ENCODE results near the gene TMEM132C.

Gene TMEM132C

DNA sequence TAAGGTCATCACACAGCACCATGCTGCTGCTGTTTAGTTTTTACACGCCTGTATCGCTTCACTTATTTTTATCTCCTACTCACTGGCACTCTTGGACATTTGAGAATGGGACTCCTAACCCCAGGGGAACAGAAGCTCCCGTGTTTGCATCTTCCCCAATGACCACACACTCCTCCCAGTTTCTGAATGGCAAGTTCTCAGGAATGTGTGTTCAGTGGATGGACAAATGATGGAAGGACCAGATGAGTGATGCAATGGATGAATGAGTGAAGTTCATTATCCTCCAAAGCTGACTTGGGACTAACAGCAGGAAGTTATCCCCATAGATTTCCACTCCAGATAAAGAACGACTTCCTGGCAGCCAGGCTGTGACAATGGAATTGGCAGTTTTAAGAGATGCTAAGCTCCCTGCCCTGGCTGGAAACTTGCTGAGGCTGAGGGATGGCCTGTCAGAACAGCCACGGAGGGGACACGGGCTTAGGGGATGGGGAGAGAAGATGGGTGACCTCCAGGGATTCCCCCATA, 325.3 kb downstream of the TMEM132C start (continued):
- TF ChIP-seq ZNF366 (tag by site-specific recombination; conservative IDR thresholded peaks at IDR 0.05) (no peak), ZNF169 (tag by site-specific recombination; IDR thresholded peaks at IDR 0.05) (no peak), PRDM1 (tag by site-specific recombination; IDR thresholded peaks at IDR 0.05) (no peak), ZSCAN30 (tag by site-specific recombination; IDR thresholded peaks at IDR 0.05) (no peak)
- TF ChIP-seq, protein P1, sequence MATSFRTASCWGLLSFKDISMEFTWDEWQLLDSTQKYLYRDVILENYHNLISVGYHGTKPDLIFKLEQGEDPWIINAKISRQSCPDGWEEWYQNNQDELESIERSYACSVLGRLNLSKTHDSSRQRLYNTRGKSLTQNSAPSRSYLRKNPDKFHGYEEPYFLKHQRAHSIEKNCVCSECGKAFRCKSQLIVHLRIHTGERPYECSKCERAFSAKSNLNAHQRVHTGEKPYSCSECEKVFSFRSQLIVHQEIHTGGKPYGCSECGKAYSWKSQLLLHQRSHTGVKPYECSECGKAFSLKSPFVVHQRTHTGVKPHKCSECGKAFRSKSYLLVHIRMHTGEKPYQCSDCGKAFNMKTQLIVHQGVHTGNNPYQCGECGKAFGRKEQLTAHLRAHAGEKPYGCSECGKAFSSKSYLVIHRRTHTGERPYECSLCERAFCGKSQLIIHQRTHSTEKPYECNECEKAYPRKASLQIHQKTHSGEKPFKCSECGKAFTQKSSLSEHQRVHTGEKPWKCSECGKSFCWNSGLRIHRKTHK (tag by site-specific recombination; IDR thresholded peaks at IDR 0.05) = no peak

- TF ChIP-seq ZNF830 (tag by site-specific recombination; IDR thresholded peaks at IDR 0.05; ENCODE audit: low read depth) (no peak), ZNF366 (tag by site-specific recombination; conservative IDR thresholded peaks at IDR 0.05) (no peak), YY1 (tag by site-specific recombination; IDR thresholded peaks at IDR 0.05) (no peak), ZNF350 (tag by site-specific recombination; IDR thresholded peaks at IDR 0.05) (no peak), OSR2 (tag by site-specific recombination; IDR thresholded peaks at IDR 0.05) (no peak), ZNF843 (tag by site-specific recombination; IDR thresholded peaks at IDR 0.05) (no peak), ZNF223 (tag by site-specific recombination; IDR thresholded peaks at IDR 0.05) (no peak), CTCF (tag by site-specific recombination; IDR thresholded peaks at IDR 0.05) (no peak), ZNF629 (tag by site-specific recombination; IDR thresholded peaks at IDR 0.05) (no peak), ZNF416 (tag by site-specific recombination; IDR thresholded peaks at IDR 0.05) (no peak)
- H3K36me3 ChIP-seq (ENCODE audit: control insufficient read depth in 2 of 2, insufficient read depth in 1 of 2, low read length in 2 of 2) = no peaks in the 10 kb centered on the region
- H3K4me3 ChIP-seq (ENCODE audit: low read depth, low read length) = no peak overlapping the region
- ChIA-PET POLR2A (no interaction called here), CTCF (no interaction called here)
- H3K9me3 ChIP-seq (ENCODE audit: control insufficient read depth, insufficient read depth, low read depth, low read length) = no peaks in the 10 kb centered on the region
- H3K4me1 ChIP-seq (ENCODE audit: control insufficient read depth, insufficient read depth, low read length) = no peaks in the 10 kb centered on the region
- H3K27ac ChIP-seq (ENCODE audit: extremely low read depth, low read depth, low read length) = no peak overlapping the region
These were observed 327.6 kb downstream of the TMEM132C start for GRCh38 chr12:128594521-128594920.

GRCh38 chr12:128595609-128596008, 328.6 kb downstream of the TMEM132C start:
- no peaks in the 10 kb centered on the region for H3K36me3 ChIP-seq (ENCODE audit: control insufficient read depth in 2 of 2, insufficient read depth in 1 of 2, low read length in 2 of 2)
- no peak for TF ChIP-seq ZNF521 (tag by site-specific recombination; IDR thresholded peaks at IDR 0.05)
- TF ChIP-seq ZNF549 (tag by site-specific recombination; IDR thresholded peaks at IDR 0.05) = no peak
- TF ChIP-seq ZNF114 (tag by site-specific recombination; IDR thresholded peaks at IDR 0.05) = no peak
- no peak for TF ChIP-seq IKZF3 (tag by site-specific recombination; IDR thresholded peaks at IDR 0.05)
- no peak for TF ChIP-seq ZFP69B (tag by site-specific recombination; IDR thresholded peaks at IDR 0.05)
- TF ChIP-seq KLF1 (tag by site-specific recombination; IDR thresholded peaks at IDR 0.05) = no peak
- no peak for TF ChIP-seq ZNF157 (tag by site-specific recombination; IDR thresholded peaks at IDR 0.05)
- TF ChIP-seq SCRT2 (tag by site-specific recombination; IDR thresholded peaks at IDR 0.05) = no peak
- no peak for TF ChIP-seq CTCF (tag by site-specific recombination; IDR thresholded peaks at IDR 0.05)
- no peak for TF ChIP-seq ZNF747 (tag by site-specific recombination; IDR thresholded peaks at IDR 0.05)
- no peak overlapping the region for H3K4me3 ChIP-seq (ENCODE audit: low read depth, low read length)
- no peaks in the 10 kb centered on the region for H3K9me3 ChIP-seq (ENCODE audit: control insufficient read depth, insufficient read depth, low read depth, low read length)
- CTCF ChIA-PET = no interaction called here
- H3K27ac ChIP-seq (ENCODE audit: extremely low read depth, low read depth, low read length) = no peak overlapping the region
- no peaks in the 10 kb centered on the region for H3K4me1 ChIP-seq (ENCODE audit: control insufficient read depth, insufficient read depth, low read length)
- POLR2A ChIA-PET = no interaction called here

Data from HEK293 (cell line).